AG08396 (cell line): ENCODE measurements around the gene DBH.
"Not testable (repeated sequence)": the region's sequence is repeated elsewhere in the genome, so short reads cannot be mapped to it uniquely, and the experiment has no call there.

Experiments
- DNase-seq: peaks from one replicate; pipeline ENCODE4 v3.0.0; 2012; ENCODE audit warnings: low spot score, mixed read lengths

The DBH gene

DNA sequence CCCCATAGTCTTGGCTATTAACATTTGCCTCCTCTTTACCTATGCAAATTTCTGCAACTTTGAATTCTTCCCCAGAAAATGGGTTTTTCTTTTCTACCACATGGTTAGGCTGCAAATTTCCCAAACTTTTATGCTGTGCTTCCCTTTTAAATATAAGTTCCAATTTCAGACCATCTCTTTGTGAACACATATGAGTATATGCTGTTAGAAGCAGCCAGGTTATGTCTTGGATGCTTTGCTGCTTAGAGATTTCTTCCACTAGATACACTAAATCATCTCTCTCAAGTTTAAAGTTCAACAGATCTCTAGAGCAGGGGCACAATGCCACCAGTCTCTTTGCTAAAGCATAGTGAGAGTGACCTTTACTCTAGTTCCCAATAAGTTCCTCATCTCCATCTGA, 10.2 kb upstream of the DBH start:
- not testable (repeated sequence) for DNase-seq

DNA sequence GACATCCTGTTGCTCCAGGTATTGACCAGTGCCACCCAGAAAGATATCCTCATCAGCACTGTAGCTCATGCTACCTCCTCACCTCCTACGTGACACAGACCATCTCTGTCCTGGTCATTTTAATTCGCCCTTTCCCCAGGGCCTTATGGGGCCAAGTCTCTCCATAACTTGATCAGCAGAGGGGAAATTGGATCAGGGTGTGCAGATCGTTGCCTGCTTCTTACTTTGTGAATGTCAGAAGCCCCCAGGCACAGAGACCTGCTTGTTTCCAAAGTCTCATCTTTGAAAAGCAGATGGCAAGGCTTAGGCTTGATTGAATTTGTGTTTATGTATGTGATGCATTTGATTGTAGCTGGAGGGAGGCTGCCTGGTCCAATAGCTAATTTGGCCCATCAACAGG, 8.8 kb upstream of the DBH start:
- DNase-seq: no peak

DNA sequence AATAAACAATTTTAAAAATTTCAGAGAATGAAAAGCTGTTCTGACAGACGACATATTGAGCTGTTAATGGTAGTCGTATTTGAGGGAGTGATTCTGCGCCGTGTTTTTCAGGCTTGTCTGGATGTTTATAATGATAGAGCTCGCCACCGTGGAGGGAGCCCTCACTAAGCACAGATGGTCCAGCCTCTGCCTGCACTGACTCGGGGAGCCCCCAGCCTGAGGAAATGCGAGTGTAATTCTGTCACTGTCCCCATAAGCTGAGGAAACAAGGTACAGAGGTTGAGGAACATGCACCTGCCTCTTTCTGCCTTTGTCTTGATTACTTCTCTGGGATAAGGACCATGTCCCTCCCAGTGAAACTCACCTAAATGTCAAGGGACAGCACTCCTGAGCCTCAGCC, 7.4 kb upstream of the DBH start:
- no peak for DNase-seq

DNA sequence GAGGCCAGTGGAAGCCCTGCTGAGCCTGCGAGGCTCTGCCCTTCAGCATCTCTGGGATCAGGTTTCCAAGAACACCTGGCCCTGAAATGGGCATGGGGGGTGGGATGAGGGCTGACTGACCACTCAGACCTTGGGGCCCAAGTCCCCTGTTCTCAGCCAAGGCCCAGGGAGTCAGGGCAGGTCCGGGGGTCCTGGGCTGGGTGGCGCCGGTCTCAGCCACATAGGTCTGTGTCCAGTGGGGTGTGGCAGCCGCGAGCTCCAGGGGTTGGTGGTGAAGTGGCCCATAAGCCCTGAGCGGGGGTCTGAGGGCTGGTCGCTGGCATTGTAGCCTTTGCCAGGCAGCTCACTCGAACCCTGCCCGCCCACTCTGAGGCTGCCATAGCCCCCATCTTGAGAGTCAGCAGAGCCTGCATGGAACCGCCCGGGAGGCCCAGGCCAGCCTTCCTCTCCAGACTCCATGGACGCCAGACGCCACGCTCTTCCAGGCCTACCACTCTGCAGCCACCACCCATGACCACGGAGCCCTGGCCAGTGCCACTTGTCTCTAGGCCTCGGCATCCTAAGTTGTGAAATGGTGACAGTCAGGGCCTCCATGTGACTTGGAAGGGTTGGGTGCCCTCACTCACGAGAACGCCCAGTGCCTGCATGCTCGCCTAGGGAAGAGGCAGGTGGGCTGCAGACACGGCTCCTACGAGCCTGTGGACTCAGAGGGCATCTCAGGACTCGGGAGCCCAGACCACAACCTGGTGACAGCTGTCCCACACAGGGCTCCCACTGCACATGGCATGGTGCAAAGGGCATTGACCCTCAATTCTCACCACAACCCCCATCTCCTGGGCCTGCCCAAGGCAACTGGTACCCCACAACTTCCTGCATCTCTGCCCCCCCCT, 6.7 kb upstream of the DBH start:
- DNase-seq: no peak

DNA sequence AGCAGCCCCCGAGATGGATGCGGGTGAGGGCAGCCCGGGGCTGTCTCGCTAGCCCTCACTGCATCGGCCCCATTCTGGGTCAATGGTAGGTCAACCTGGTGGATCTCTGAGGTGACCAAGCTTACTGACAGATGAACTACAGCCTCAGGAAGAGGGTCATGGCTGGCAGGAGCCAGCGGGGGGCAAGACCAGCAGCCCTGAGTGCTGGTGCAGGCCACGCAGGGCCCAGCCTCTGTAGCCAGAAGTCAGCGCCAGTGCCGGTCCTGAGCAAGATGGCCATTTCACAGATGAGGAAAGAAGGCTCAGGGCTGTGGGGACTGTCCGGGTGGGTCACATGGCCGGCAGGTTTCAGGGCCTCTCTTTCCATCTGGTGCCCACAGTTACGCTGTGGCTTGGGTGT, 5.1 kb upstream of the DBH start:
- DNase-seq: no peak

DNA sequence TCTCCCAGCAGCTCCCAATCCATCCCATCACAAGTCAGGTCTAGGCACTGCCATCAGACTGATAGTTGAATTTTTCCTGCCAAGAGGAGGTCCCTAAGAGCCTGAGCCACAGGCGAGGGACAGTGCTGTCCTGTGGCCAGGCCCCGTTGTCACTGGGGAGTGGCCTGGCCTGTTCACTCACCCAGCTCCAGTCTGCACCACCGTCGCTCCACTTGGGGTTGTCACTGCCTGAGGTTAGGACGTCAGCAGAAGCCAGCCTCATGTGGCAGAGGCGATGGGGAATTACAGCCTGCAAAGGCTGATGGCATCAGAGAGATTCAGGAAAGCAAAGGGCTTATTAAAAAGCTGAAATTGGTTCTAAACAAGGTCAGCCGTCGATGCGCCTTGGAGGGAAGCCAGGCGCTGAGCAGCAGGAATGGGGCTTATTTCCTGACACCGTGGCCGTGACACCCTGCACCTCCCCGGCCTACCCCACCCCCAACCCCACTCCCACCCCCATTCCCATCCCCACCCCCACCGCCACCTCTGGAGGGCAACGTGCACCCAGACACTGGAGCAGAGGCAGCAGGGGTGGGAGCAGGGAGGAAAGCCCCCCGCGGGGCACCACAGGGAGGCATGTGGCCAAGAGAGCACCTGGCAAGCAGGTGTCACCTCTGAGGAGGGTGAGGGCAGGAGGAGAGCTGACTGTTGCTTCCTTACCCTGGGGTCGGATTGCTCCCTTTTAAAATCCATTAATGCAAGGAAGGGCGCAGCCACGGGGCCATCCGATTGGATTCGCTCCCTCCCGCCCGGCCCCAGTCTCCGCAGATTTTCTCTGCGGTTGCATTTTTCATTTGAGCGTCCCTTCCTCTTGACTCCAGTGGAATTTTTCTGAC, 3.1 kb upstream of the DBH start:
- no peak for DNase-seq

DNA sequence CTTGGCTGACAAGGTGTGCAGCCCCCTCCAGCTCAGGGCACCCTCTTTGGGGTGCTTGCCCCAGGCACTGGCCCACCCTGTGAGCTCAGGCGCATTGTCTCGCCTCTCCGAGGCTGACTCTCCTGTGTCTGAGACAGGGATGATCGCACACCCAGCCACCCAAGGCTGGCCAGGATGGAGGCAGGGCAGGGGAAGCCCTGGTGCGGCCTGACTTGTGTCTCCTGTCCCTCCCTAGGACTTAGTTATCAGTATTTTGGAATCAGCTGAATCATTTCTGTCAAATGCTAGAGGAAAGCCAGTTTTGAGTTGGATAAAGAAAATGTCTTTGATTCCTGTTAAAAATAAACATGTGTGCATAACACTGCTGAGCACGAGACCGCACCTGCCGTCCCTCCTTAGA, 2.5 kb upstream of the DBH start:
- DNase-seq: no peak

DNA sequence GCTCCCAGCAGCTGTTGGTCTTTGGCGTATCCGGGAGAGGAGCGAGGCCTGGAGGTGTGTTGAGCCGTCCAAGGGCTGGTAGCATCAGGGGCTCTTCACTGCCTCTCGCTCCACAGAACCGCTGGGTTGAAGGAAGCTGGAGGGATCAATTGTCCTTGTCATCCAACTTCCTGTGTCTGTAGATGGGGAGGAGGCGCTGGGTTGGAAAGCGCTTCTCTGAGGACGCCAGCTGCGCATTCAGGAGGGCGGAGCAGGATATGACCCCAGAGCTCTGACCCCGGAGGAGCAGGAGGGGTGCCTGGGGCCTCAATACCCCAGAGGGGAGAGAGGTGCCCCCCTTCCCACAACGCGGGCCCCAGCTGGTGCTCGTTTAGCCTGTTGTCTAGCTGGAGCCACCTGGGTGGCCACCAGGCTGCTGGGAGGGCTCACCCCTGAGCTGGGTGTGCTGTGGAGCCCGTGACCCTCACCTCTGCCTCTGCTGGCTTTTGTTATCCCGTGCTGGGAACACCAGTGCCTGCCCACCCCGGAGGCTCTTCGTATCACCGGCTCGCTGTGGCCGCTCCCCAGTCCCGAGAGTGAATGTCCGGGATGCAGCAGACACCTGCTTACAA, 2.0 kb upstream of the DBH start:
- no peak for DNase-seq

DNA sequence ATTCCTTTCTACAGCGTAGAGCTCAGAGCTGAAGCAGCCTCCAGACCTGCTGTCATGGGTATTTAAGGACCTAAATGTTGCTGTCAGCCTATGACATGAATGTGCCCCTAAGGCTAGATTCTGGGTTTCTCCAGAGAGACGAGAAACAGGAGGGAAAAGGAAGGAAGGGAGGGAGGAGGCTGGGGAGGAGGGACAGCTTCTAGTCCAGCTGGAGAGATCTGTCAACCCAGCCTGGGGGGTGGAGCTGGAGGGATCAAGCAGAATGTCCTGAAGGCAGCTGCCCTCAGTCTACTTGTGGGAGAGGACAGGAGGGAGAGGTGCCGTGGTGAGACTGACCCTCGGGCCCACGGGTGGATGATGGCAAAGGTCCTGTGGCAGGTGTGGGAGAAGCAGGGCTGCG, 1.1 kb upstream of the DBH start:
- DNase-seq: no peak

DNA sequence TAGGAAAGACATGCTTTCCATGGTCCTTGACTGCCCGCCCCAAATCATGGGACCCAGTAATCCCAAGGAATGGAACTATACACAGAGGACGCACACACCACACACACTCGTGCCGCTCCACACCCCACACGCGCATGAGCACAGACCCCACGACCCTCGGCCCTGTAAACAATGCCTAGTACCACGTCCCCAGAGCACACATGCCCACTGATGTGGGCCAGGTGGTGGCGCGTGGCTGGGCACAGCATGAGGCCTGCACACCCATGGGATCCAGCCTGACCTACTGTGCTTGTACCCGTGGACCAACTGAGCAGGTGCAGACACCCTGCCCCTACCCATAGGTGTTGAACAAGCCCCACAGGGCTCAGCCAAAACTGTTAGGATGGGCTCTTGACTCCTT, 739 bp downstream of the DBH start:
- DNase-seq: no peak

DNA sequence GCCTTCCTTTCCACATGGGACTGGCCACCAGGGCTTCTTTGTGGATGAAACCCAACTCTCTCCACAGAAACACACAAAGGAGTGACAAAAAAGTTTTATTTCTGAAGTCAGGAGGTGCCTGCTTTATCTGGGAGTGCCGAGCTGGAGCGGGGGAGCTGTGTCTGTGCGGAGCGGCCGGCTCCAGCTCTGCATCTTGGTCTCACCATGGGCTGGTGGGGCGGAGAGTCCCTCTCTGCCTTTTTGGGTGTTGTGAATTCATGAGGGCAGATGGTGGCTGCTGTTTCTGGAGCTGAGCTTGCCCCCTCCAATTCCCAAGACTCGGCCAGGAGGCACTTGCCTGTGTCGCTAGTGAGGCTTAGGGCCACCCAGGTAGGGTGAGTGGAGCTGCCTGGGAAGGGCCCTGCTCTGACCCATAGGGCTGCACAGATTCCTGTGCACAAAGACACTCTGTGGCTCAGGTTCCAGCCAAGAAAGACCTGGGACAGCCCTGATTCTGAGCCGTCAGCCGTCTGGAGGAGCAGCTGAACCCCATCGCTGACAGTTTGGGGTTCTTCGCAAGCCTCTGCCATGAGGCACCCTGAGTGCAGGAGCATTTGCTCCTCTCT, 1.4 kb downstream of the DBH start:
- DNase-seq: no peak

DNA sequence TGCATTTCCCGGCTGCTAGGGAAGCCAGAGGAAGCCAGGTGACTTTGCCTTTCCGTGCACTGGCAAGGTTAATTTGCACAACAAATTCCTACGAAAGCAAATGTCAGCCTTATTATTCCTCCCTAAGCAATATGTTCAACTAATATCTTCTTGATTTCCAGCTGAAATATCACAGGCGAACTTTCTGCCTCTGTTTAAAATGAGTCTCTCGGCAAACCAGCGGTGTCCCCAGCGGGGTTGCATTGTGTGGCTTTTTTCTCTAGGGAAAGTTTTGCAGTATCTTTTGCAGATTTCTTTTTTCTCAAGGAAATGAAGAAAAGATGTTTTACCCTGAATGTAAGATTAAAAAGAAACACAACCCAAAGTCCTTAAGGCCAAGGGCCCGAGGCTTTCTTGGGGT, 1.9 kb downstream of the DBH start:
- DNase-seq: no peak

DNA sequence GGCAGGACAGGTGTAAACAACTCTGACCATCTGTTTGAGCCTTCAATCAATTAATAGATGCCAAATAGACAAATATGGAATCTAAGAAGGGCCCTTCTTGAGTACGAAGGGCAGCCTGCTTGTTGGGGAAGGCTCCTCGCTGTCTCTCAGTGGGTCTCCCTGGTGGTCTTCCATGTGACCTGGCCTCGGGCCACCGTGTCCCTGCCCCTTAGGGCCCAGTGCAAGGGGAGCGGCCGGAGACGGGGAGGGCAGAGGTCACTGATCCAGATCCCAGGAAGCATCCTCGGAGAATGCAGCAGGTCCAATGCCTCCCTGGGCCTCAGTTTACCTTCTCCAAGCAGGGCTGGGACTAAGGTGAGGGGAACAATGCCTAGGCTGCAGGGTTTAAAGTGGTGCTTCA, 2.5 kb downstream of the DBH start:
- DNase-seq: no peak

DNA sequence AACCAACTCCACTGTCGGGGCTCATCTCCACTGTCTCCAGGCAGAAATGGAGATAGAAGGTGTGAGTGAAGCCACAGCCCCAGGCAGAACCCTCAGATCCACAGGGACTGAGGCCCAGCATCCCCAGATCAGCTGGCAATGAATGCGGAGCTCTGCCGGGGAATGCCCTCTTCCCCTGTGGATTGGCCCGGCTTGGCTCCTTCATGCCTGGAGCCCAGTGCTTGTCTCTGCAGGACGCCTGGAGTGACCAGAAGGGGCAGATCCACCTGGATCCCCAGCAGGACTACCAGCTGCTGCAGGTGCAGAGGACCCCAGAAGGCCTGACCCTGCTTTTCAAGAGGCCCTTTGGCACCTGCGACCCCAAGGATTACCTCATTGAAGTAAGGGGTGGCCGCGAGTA, 3.5 kb downstream of the DBH start:
- no peak for DNase-seq

DNA sequence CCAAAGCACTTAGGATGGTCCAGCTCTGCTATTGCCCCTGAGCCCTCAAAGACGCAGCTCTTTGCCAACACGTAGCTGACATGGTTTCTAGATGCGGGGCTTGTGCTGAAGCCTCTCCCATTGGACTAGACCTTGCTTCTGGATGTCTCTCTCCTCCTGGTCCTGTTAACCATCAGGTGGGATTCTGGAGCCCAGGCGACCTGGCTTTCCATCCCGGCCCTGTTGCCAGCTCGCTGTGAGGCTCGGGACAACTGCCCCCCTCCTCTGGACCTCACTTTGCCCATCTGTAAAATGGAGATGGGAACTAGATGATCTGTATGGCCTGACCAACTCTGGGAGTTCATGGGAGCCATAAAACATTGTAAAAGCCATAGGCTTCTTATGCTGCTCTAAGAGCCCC, 4.0 kb downstream of the DBH start:
- no peak for DNase-seq

DNA sequence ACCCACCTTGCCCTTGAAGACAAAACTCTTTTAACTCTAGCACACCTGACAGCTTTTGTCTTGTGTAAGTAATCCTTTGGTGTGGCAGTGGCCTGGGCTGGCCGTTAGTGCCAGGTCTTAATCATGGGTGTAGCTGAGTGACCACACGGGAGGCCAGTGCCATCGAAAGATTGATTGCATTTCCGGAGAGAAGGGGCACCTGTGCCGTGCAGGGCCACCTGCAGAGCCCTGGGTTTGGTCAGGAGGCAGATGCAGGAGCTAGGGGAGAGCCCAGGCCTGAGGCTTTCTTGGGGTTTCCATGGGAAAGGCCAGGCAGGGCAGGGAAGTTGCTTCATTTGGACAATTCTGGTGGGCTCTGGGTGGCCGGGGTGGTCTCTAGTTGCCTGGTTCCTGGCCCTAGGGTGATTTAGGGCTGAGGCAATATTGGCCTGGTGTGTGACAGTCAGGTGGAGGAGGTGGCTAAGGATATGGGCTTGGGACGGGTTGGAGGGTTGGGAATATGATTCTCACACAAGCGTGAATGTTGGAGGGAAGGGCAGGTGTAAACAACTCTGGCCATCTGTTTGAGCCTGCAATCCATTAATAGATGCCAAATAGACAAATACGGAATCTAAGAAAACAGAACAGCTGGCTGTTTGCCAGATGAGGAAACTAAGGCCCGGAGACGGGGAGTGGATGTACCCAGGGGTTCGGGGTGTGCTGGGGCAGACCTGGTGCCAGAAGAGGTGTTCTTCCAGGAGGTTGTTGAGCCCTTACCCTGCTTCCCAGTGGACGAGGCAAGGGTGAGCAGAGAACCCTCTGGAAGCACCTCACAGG, 4.6 kb downstream of the DBH start:
- DNase-seq: no peak

DNA sequence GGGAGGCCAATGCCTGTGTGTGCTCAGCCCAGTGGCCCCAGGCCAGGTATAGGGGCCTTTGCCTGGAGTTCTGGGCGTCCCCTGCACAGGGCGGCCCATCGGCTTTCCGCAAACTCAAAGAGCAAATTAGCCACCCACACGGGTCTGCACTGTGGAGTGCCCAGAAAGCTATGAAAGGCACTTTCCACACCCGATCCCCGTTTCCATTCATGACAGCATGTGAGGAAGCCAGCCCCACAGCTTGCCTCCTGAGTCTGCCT, 5.2 kb downstream of the DBH start:
- no peak for DNase-seq

DNA sequence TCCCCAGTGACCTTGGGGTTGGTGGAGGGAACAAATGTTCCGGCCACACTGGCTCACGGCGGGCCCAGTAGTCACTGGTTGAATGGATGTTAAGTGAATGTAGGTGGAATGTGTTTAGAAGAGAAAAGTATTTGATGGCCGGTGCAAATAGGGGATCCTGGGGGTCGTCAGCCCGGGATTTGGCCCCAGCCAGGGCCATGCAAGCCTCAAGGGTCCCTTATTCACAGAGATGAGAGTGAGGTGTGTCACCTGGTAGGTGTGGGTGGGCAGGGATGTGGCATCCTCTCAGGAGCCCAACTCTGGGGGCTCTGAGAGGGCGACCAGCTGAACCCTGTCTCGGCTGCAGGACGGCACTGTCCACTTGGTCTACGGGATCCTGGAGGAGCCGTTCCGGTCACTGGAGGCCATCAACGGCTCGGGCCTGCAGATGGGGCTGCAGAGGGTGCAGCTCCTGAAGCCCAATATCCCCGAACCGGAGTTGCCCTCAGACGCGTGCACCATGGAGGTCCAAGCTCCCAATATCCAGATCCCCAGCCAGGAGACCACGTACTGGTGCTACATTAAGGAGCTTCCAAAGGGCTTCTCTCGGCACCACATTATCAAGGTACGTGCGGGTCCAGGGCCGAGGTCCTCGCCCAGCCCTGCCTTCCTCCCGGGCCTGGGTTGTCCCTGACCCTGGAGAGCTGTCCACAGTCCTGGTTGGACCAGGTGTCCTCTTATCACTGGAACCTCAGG, 5.9 kb downstream of the DBH start:
- DNase-seq: no peak

DNA sequence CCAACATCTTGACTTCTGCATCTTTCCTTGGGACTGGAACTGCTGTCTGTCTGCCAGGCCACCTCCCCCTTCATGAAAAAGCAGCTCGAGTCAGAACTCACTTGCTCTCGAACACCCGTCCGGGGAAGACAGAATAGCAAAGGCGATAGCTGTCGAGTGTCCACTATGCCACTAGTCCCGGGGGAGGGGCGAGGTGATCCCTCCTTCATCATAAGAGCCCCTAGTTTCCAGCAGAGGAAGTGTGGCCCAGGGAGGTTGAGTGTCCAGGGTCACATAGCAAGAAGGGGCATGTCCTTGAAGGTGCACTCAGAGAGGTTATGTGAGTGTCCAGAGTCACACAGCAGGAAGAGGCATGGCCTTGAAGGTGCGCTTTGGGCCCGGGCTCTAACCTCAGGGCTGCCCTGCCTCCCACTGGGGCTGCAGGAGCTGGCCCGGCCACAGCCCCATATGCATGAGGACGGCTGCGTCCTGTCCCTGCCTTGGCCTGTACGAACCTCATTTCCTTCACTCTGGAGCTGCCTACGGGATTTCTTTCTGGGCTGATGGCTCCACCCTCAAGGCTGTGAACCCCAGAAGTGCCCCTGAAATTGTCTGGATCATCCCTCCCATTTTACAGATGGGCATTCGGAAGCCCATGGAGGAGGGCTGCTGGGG, 6.7 kb downstream of the DBH start:
- DNase-seq: no peak

DNA sequence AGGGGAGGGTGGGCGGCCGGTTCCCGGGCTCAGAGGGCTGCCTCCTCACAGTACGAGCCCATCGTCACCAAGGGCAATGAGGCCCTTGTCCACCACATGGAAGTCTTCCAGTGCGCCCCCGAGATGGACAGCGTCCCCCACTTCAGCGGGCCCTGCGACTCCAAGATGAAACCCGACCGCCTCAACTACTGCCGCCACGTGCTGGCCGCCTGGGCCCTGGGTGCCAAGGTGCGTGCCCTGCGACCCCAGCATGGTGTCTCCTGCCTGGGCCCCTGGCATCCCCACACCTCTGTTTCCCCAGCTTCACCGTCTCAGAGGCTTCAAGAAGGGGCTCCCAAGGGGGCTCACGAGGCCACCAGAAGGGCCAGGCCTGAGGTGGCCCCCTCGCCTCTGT, 7.2 kb downstream of the DBH start:
- no peak for DNase-seq
